GM21825 (cell line): ENCODE results near the gene DNAJC1.
"Not testable (repeated sequence)": the region's sequence is repeated elsewhere in the genome, so short reads cannot be mapped to it uniquely, and the experiment has no call there.

Experiments used
- ATAC-seq: cut with Tn5 transposase; IDR thresholded peaks from one replicate; pipeline ENCODE4 v1.9.1; 2021; ENCODE audit warnings: mild to moderate bottlenecking, moderate library complexity; ENCODE audit not compliant: unreplicated experiment

DNAJC1 gene

GRCh38 chr10:21910798-21911197, 92.7 kb downstream of the DNAJC1 start:
- no peak for ATAC-seq

- ATAC-seq, result no peak
These were observed 96.1 kb downstream of the DNAJC1 start for GRCh38 chr10:21907436-21907835.

- ATAC-seq, result no peak
These were observed 98.6 kb downstream of the DNAJC1 start for GRCh38 chr10:21904930-21905329.

- no peak for ATAC-seq
These were observed 103.8 kb downstream of the DNAJC1 start for GRCh38 chr10:21899736-21900135.

GRCh38 chr10:21895932-21896331, 107.6 kb downstream of the DNAJC1 start:
- ATAC-seq, result no peak

- no peak for ATAC-seq
These were observed 108.7 kb downstream of the DNAJC1 start for GRCh38 chr10:21894648-21895342.

GRCh38 chr10:21891439-21891838, 112.1 kb downstream of the DNAJC1 start:
- no peak for ATAC-seq

- ATAC-seq, result no peak
These were observed 113.9 kb downstream of the DNAJC1 start for GRCh38 chr10:21889477-21890275.

- peak; percentile 97 for ATAC-seq
These were observed 114.6 kb downstream of the DNAJC1 start for GRCh38 chr10:21888959-21889358.

GRCh38 chr10:21885940-21886339, 117.6 kb downstream of the DNAJC1 start:
- ATAC-seq, result no peak

- no peak for ATAC-seq
These were observed 130.3 kb downstream of the DNAJC1 start for GRCh38 chr10:21873198-21873597.

- not testable (repeated sequence) for ATAC-seq
These were observed 130.8 kb downstream of the DNAJC1 start for GRCh38 chr10:21872771-21873170.

GRCh38 chr10:21870849-21871248, 132.7 kb downstream of the DNAJC1 start:
- ATAC-seq, result no peak

- not testable (repeated sequence) for ATAC-seq
These were observed 134.4 kb downstream of the DNAJC1 start for GRCh38 chr10:21869087-21869486.

- ATAC-seq, result no peak
These were observed 142.8 kb downstream of the DNAJC1 start for GRCh38 chr10:21860718-21861117.

- no peak for ATAC-seq
These were observed 145.1 kb downstream of the DNAJC1 start for GRCh38 chr10:21858455-21858854.

GRCh38 chr10:21849607-21850006, 153.9 kb downstream of the DNAJC1 start:
- ATAC-seq, result no peak

- no peak for ATAC-seq
These were observed 159.9 kb downstream of the DNAJC1 start for GRCh38 chr10:21843645-21844044.

GRCh38 chr10:21841273-21841672, 162.3 kb downstream of the DNAJC1 start:
- not testable (repeated sequence) for ATAC-seq

GRCh38 chr10:21837487-21837886, 166.0 kb downstream of the DNAJC1 start:
- ATAC-seq, result not testable (repeated sequence)

GRCh38 chr10:21834574-21834973, 169.0 kb downstream of the DNAJC1 start:
- ATAC-seq, result not testable (repeated sequence)

- no peak for ATAC-seq
These were observed 170.8 kb downstream of the DNAJC1 start for GRCh38 chr10:21832821-21833130.
